HG03108 (cell line): ENCODE measurements around the gene TPP2.

Experiments
- ATAC-seq: cut with Tn5 transposase; IDR thresholded peaks from one replicate; pipeline ENCODE4 v1.9.1; 2021; ENCODE audit warnings: moderate library complexity; ENCODE audit not compliant: unreplicated experiment

Gene TPP2

DNA sequence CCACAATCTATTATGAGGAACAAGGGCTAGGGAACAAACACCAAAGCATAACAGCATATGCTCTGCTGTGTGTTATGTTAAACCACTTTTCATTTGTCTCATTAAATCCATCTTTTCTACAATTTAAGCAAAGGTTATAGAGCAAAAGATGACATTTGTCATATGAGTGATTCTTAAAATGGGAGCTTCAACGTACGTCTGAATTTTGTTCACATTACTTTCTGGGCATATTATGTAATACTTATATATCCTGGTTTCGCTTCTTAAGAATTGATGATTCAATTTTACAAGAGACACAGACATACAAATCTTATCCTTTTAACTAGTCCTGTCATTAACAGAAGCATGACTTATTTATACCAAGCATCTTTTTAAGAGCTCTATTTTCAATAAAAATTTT is 3.3 kb upstream of the TPP2 start:
- ATAC-seq: no peak

DNA sequence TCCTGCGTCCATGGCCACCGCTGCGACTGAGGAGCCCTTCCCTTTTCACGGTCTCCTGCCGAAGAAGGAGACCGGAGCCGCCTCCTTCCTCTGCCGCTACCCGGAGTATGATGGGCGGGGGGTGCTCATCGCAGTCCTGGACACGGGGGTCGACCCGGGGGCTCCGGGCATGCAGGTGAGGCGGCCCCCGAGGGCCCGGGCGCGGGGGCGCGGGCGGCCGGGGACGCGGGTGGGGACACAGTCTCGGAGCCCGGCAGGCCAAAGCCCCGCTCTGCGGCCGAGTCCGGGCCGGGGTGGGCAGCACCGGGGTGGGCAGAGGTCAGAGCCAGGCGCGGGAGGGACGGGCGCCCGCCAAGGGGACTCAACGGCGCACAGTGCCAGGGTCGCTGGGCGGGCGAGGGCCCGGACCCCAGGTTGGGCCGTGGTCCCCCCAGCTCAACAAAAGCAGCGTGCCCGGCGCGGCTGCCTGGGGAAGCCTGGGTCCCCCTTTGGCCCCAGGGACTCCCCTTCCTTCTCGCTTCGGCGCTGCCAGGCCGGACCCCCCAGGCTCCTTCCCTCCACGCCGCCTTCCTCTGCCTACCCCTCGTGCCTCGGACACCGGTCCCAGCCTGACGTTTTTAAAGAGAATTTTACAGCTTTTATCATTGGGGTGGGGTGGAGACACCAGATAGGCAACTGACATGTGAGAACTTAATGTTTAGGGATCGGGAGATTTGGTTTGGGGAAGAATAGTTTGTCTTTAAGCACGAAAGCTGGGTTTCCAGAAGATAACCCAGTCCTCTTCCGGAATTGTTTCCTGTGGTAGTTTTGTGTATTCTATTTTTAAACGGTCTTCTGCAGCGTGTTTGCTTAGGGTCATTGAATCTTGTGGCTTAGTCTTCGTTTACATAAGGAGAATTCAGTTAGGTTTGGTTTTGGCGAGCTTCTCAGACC is 509 bp downstream of the TPP2 start:
- ATAC-seq: peak; percentile 25

- ATAC-seq: no peak
Measured at GRCh38 chr13:102598061-102598460, 1.3 kb downstream of the TPP2 start.

- no peak for ATAC-seq
Measured at GRCh38 chr13:102599426-102600012, 2.7 kb downstream of the TPP2 start.

DNA sequence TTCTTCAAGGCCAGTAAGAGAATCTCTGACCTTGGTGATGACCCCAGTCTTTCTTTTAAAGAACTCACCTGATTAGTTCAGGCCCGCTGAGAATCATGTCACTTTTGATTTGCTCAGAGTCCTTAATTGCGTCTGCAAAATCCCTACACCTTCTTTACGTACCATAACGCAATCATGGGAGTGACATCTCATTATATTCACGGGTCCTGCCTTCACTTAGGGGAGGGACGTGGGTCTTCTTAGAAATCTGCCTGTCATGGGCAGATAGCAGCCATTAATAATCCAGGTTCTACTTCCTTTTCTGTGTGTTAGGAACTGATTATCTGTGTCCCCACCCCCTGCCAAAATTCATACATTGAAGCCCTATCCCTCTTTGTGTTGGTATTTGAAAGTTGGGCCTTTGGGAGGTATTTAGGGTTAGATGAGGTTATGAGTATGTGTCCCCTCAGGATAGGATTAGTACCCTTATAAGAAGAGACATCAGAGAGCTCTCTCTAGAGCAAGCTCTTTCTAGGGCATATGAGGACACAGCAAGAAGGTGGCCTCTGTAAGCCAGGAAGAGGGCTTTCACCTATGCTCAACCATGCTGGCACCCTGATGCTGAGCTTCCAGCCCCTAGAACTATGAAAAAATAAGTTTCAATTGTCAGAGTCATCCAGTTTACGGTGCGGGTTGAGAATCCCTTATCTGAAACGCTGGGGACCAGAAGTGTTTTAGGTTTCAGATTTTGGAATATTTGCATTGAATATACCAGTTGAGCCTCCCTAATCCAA is 9.9 kb downstream of the TPP2 start:
- ATAC-seq: no peak

DNA sequence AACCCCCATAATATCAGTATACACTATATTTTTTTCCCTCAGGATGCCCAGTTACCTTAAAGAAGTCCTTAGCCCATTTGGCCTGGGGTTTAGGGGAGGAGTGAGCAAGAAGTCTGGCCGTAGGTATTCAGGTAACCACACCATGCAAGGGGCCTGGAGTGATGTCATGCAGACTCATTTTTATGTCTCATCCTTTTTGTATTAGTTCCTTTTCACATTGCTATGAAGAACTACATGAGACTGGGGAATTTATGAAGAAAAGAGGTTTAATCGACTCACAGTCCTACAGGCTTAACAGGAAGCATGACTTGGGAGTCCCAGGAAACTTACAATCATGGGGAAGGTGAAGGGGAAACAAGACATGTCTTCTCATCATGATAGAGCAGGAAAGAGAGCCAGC is 12.2 kb downstream of the TPP2 start:
- no peak for ATAC-seq

GRCh38 chr13:102609696-102610095 is 12.9 kb downstream of the TPP2 start:
- ATAC-seq: no peak

DNA sequence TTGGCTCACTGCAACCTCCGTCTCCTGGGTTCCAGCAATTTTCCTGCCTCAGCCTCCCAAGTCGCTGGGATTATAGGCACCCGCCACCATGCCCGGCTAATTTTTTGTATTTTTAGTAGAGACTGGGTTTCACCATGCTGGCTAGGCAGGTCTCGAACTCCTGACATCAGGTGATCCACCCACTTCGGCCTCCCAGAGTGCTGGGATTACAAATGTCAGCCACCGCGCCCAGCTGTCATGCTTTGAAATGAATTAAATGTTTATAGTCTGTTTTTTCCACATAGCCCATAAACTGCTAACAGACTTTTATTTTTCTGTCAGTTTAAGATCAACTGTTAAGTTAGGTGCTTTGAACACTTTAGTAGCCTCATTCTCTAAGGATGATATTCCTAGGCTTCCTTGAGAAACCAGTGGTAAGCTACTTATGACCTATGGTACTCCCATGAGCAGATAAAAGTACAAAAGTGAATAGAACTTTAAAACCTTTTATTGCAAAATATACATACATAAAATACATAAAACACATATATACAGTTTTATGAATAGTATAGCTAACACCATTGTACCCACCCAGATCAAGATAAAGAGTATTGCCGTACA is 13.6 kb downstream of the TPP2 start:
- ATAC-seq: no peak

DNA sequence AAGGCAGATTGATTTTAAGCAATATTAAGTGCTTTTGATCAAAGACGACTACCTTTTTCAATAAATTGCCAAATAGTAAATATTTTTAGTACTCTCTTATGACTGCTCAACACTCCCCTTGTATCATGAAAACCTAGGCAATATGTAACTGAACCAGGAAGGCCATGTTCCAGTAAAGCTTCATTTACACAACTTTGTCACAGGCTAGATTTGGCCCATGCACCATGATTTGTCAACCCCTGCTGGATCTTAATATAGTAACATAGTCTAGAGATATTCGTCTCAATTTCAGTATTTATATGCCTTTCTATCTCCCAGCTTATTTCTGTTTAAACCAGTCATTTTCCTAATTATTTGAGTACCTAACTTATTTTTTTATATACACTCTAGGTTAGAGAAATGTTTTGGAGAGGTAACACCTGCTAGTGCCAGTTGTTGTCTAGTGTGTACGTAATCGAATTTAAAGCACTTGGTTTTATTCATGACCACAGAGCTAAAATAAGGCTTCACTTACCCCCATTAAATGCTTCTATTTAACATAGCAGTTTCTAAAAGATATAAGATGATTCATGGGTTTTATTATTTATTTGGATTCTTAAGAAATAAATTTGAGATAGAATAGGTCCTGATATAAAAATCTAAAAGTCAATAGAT is 21.0 kb downstream of the TPP2 start:
- no peak for ATAC-seq

DNA sequence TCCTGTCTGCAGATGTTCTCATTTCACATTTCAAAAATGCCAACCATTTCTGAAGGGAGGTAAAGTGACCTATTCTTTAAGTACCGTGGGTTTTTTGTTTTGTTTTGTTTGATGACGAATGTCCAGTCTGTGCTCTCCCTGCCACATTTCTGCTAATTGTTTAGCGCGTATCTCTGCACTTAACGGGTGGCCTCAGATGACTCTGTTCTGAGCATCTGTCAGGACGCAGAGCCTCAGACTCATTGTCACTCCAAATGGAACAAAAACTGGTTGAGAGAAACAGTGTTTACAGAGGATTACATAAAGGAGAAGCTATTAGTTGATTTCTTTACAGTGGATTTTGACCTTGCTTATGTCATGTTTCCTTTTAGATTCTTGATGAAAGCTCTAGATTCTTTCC is 23.7 kb downstream of the TPP2 start:
- ATAC-seq: no peak

DNA sequence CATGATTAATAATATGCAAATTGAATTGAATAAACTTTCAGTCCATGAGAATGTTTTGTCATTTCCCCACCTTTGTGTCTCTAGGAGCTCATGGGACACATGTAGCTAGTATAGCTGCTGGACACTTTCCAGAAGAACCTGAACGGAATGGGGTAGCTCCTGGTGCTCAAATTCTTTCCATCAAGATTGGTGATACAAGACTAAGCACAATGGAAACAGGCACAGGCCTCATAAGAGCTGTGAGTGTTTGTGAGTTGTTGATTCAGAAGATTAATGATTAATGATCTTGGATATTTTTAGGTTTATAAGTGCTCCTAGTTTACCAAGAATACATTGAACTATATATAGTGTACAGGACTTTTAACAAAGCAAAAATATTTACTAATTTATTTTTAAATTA is 30.1 kb downstream of the TPP2 start:
- ATAC-seq: no peak

DNA sequence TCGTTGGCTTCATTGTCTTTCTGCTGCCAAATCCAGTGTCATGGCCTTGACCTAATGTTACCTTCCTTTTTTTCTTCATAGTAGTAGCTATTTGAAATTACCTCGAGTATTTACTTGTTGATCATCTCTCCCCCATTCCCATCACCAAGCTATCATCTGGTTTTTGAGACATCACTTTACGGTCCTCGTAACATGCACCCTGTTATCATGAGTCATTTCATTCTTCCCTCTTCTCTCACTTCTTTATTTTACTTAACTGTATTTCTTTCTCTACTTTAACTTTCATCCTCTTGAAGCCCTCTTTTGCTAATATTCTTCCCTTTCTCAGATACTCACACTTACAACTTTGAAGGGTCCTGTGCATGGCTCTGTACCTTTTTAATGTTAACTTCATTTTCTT is 31.8 kb downstream of the TPP2 start:
- ATAC-seq: no peak

DNA sequence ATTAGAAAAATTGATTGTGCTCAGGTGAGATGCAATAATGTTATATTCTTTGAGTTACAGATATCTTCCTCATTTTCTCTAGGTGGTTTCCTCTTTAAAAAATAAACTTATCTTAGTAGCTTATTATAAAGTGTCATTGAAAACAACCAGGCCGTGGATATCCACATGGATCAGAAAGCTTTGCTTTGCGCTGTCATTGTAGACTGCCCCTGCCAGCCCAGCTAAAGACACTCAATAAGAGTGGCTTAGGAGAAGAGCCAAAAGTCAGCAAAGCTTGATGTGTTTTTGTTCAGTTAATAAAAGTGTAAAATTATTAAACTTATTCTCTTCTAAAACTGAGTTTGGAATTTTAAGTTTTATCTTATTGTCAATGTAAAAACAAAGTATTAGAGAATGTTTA is 34.4 kb downstream of the TPP2 start:
- no peak for ATAC-seq

GRCh38 chr13:102638741-102639140 is 42.0 kb downstream of the TPP2 start:
- ATAC-seq: no peak

DNA sequence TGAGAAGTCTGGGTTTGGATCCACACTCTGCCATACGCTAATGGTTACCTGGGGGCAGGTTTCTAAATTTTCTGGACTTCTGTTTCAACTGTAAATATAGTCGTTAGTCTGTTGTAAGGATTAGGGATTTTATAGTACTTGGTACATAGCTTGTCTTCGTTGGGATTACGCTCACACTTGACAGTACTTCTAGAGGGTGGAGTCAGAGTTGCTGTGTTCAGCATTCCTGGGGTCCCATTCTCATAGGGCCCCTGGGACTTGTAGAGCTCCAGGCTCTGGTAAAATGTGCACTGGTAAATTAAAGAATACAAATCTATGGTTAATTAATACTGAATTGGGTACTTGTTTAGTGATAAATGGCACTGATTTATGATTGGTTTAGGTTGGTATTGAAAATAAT is 45.2 kb downstream of the TPP2 start:
- ATAC-seq: no peak

DNA sequence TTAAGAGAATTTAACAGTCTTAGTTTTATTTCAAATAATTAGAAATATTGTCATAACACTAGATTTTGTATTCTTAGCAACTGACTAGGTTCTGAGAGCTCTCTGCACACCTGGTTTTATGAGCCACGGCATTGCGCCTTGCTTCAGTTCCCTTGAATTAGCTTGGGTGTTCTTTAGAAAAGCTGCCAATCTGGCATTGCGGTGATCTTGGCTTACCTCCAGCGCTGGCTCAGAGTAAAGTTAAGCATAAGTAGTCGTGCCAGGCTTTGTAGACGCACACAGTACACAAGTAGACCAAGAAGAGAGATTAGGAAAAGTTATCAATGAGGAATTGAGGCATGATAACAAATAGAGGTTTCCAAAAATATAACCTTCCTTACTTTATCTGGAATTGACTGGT is 45.7 kb downstream of the TPP2 start:
- no peak for ATAC-seq

- no peak for ATAC-seq
Measured at GRCh38 chr13:102643656-102644055, 46.9 kb downstream of the TPP2 start.

DNA sequence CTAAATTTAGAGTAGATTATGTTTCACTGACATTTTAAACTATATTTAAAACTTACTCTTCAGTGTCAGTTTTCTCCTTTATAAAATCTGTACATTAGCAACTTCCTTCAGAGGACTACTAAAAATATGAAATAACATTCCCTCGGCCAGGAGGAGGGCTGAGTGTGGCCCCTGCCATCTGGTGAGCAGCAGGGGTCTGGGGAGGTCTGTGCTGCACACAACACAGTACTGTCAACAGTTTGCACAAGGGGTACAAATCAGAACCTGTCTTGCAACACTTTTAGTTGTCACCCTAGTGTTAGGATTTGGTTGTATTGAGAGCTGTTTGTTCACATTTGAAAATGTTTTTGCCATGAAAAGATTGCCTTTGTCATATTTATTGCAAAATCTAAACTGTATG is 48.9 kb downstream of the TPP2 start:
- no peak for ATAC-seq

DNA sequence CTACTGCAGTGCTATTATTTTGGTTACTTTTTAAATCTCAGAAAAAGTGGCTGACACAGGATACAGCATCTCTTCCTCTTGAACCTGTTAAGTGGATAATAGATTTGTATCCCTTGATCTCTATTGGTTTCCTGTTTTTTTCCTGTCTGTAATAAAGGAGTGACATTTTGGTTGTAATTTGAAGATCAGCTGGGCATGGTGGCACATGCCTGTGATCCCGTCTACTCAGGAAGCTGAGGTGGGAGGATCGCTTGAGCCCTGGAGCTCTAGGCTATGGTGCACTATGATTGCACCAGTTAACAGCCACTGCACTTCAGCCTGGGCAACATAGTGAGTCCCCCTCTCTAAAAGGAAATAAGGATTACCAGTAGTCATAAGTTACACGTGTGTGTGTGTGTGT is 51.3 kb downstream of the TPP2 start:
- no peak for ATAC-seq

DNA sequence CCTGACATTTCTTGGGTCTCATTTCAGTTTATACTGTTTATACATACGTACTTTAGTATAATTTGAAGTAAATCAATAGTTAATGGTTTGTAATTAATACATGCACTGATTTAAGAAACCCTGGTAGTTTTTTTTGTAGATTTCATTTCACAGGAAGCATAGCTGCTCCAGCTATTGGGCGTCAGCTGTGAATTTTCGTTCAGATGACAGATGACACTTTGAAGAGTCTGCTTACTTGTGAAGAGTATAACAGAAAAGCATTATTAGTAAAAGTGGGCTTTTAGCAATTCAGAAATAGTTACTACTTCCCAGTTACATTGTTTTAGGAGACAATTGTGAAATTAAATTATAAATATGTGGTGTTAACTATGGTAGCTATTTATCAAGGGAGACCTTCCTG is 53.7 kb downstream of the TPP2 start:
- no peak for ATAC-seq

GRCh38 chr13:102651392-102651791 is 54.6 kb downstream of the TPP2 start:
- no peak for ATAC-seq
